NAMALWA (cell line): ENCODE results near the gene POPDC2.

Source experiments
- DNase-seq: peaks from one replicate; pipeline ENCODE4 v3.0.0-alpha.2; 2015; ENCODE audit warnings: low spot score

POPDC2 gene

GRCh38 chr3:119669906-119670570 lies 9.6 kb upstream of the POPDC2 start:
- DNase-seq = no peak

GRCh38 chr3:119665954-119666559 lies 5.7 kb upstream of the POPDC2 start:
- no peak for DNase-seq

GRCh38 chr3:119664850-119665379 lies 4.5 kb upstream of the POPDC2 start:
- no peak for DNase-seq

GRCh38 chr3:119664370-119664769 lies 4.0 kb upstream of the POPDC2 start:
- DNase-seq = no peak

DNA sequence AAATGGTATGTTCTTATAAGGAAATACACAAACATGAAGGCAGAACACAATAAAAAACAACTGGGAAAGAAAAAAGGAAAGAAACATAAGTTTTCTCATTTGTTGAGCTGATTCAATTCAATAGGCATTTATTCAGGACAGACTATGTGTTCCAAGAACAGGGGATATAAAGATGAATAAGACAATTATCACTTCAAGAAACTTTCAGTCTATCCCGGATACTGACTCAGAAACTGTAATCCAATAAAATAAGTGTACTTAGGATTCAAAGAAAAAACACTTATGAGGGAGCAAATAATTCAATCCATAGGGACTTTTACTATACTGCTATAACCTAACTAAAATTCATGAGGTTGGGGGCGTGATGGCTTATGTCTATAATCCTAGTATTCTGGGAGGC lies 3.5 kb upstream of the POPDC2 start:
- DNase-seq = no peak

GRCh38 chr3:119662604-119663373 lies 2.4 kb upstream of the POPDC2 start:
- no peak for DNase-seq

GRCh38 chr3:119659606-119660291 lies 640 bp downstream of the POPDC2 start:
- DNase-seq = no peak

DNA sequence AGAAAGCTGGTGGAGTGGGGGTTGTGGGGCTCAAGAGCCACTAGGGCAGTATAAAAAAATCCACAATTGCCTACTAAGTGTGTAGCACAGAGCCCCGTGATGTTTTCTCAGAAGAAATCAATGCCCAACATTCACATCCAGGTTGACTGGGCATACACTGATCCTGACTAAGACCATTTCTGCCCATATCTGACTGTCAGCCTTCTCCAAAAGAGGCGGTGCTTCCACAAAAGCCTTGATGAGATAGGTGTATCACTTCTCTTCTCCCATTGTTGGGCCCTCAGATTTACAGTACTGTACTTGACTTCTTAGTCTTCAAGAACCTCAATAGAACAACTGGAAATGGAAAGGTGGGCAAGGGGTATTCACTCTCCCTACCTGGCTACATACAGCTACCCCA lies 1.4 kb downstream of the POPDC2 start:
- no peak for DNase-seq

- DNase-seq = no peak
These were observed 2.3 kb downstream of the POPDC2 start for GRCh38 chr3:119657887-119658702.

- no peak for DNase-seq
These were observed 6.5 kb downstream of the POPDC2 start for GRCh38 chr3:119653876-119654275.

DNA sequence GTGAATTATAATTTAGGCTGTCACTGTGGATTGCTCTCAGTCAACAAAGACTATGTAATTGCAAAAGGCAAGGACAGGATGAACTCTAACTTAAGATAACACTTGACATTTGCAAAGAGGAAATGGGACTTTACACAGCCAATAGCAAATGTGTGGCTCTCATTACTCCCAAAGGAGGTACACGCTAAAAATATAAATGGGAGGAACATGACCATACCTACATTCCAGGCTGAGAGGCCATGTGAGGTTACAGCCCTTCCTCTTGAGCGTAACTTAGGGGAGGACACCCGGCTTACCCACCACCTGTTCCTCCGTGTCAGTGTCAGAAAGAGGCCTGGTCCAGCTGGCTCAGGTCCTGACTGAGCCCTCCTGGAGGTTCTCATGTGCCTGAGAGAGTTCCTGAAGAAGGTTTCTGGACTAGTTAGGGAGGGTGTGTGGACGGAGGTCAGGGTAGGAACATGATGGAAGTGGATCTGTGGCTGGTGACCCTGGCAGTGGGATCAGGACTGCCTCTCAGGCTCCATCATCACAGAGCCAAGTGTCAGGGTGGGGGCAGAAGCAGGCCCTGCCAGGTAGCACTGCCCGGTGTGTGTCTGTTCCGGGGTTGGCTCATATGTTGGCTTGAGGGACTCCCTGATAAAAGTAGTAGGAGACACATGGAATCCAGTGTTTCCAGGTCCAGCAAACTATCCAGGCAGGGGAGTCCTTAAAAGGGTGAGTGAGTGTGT lies 7.9 kb downstream of the POPDC2 start:
- DNase-seq = no peak

GRCh38 chr3:119649761-119650160 lies 10.6 kb downstream of the POPDC2 start:
- DNase-seq = no peak

- no peak for DNase-seq
These were observed 12.4 kb downstream of the POPDC2 start for GRCh38 chr3:119647843-119648575.

DNA sequence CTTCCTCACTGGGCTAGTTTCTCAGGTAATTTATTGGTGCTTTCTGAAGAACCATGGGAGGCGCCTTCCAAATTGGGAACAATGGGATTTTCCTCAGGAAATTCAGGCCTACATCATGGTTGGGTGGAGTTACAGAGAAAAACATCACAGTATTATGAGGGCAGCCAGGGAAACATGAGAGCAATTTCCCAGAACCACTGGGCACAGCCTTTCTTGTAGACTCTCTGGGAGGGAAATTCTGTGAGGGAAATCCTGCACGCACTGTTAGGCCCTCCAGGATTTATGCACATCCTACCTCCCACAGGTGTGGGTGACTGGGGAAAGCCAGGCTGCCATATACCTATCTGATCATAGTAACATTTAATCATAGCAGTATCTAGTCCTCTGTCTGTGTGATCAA lies 13.2 kb downstream of the POPDC2 start:
- no peak for DNase-seq

- no peak for DNase-seq
These were observed 14.6 kb downstream of the POPDC2 start for GRCh38 chr3:119645813-119646212.

DNA sequence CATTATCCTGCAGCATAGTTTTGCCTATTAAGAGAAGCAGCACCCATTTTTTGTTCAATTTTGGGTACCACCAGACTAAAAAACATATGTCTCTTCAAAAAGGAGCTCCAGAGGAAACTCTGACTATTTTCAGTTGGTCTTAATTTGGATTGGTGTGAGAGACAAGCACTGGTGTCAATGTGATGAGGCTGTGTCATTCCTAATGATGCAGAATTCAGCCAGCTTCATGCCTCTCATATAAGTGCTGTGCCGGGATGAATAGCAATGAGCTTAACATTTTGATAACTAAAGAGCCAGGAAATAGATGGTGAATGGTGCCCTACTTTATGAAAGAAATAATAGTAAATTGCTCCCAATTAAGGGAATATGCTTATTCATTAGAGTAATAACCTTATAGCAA lies 15.9 kb downstream of the POPDC2 start:
- DNase-seq = no peak

- DNase-seq = no peak
These were observed 16.9 kb downstream of the POPDC2 start for GRCh38 chr3:119643528-119643927.

DNA sequence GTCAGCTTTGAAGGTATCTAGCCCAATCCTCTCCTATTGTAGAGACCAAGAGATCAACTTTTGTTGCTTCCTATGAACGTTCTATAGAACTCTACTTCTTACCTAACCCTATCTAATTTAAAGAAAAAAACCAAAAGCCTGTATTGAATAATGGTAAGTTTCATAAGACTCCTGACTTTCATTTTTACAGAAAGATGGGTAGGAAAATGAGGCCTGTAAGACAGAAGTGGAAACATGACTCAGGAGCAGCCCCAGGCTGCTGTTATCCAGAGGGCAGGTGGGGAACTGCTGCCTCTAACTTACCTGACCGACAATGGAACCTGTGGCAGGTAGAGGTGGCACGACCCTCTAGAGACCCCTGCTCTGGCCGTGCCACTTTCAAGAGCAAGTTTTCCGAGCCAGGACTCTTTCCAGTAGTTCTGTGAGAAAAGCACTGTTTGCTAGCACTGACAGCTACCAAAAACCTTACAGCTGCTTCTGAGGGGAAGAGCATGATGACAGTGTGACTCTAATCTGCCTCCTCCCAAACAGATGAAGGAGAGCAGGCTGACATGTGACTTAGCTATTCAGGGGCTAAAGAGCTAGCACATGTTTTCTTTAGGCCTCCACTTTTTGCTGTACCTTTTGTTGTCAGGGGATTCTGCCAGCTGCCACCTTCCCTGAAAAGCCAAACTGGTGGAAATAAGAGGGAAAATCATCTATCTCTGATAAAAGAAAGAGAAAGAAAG lies 17.5 kb downstream of the POPDC2 start:
- no peak for DNase-seq

DNA sequence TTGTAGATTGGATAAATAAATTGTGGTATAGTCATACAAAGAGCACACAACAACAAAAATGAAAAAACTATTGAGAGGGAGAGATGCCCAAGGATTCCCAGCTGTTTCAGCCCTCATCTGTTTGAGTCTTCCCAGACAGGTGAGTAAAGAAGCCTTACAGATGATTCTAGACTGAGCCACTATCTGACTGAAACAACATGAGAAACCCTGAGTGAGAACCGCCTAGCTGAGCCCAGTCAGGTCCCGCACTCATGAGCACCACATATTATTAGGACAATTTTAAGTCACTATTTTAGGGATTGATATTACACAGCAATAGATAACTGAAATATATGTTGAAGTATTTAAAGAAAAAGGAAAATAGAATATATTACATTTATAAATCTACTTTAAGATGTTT lies 19.0 kb downstream of the POPDC2 start:
- no peak for DNase-seq
